Astrocyte (in vitro differentiated cells and primary cell): Measurements from ENCODE around the gene ATP5F1D. TPM values are rescaled to one million over a fixed set of nuclear protein-coding genes. Genes with fewer than 3 reads are reported as not detected.

Experiments
- DNase-seq: peaks from one replicate; pipeline ENCODE4 v3.0.0-alpha.2; 2010; ENCODE audit warnings: low read depth
- FAIRE-seq: peaks from 2 replicates; lab custom pipeline; 2011; peaks lifted over from hg19 to GRCh38; lab: Jason Lieb, UNC
- H2AFZ ChIP-seq: 2 replicates; pipeline ENCODE4 v1.6.0; 2012; ENCODE audit warnings: low read depth, low read length, inconsistent platforms
- H3K27ac ChIP-seq: 2 replicates; pipeline ENCODE4 v1.5.1; 2011; ENCODE audit warnings: low read depth, low read length, inconsistent platforms
- H3K27me3 ChIP-seq: 2 replicates; pipeline ENCODE4 v1.6.0; 2011; ENCODE audit warnings: low read length, inconsistent platforms; ENCODE audit not compliant: insufficient read depth
- H3K36me3 ChIP-seq: 2 replicates; pipeline ENCODE4 v1.5.1; 2011; ENCODE audit warnings: low read length, inconsistent platforms; ENCODE audit not compliant: insufficient read depth
- H3K4me1 ChIP-seq: 2 replicates; pipeline ENCODE4 v1.5.1; 2011; ENCODE audit warnings: low read length, inconsistent platforms; ENCODE audit not compliant: insufficient read depth
- H3K4me2 ChIP-seq: 2 replicates; pipeline ENCODE4 v1.6.0; 2012; ENCODE audit warnings: low read length, inconsistent platforms
- H3K4me3 ChIP-seq: 2 replicates; pipeline ENCODE4 v1.5.1; 2011; ENCODE audit warnings: low read depth, mild to moderate bottlenecking, low read length, inconsistent platforms; ENCODE audit not compliant: insufficient read depth
- H3K79me2 ChIP-seq: 2 replicates; pipeline ENCODE4 v1.6.0; 2012; ENCODE audit warnings: mild to moderate bottlenecking, low read length, inconsistent platforms; ENCODE audit not compliant: insufficient read depth
- H3K9ac ChIP-seq: 2 replicates; pipeline ENCODE4 v1.6.0; 2012; ENCODE audit warnings: mild to moderate bottlenecking, low read length, inconsistent platforms
- H3K9me3 ChIP-seq: 2 replicates; pipeline ENCODE4 v1.5.1; 2012; ENCODE audit warnings: low read depth, mild to moderate bottlenecking, low read length, inconsistent platforms; ENCODE audit not compliant: insufficient read depth
- H4K20me1 ChIP-seq: 2 replicates; pipeline ENCODE4 v1.6.0; 2012; ENCODE audit warnings: low read length, inconsistent platforms; ENCODE audit not compliant: insufficient read depth
- H3K27ac Mint-ChIP-seq: one replicate; pipeline ENCODE4 v1.8.0; 2021; ENCODE audit warnings: mild to moderate bottlenecking, mixed read lengths; ENCODE audit not compliant: unreplicated experiment
- H3K27me3 Mint-ChIP-seq: one replicate; pipeline ENCODE4 v1.8.0; 2021; ENCODE audit warnings: low read depth, mixed read lengths; ENCODE audit not compliant: unreplicated experiment
- H3K36me3 Mint-ChIP-seq: one replicate; pipeline ENCODE4 v1.8.0; 2021; ENCODE audit warnings: low read depth, mixed read lengths; ENCODE audit not compliant: unreplicated experiment
- H3K4me1 Mint-ChIP-seq: one replicate; pipeline ENCODE4 v1.8.0; 2021; ENCODE audit warnings: low read depth, mixed read lengths; ENCODE audit not compliant: unreplicated experiment
- H3K4me3 Mint-ChIP-seq: one replicate; pipeline ENCODE4 v1.8.0; 2021; ENCODE audit warnings: mild to moderate bottlenecking, moderate library complexity, mixed read lengths; ENCODE audit not compliant: unreplicated experiment
- H3K9me3 Mint-ChIP-seq: one replicate; pipeline ENCODE4 v1.8.0; 2021; ENCODE audit warnings: mild to moderate bottlenecking, mixed read lengths; ENCODE audit not compliant: unreplicated experiment
- CTCF ChIP-seq: IDR thresholded peaks from 2 replicates; pipeline ENCODE4 v1.5.1; 2011; ENCODE audit warnings: low read depth, mild to moderate bottlenecking, inconsistent platforms, low read length, moderate library complexity; ENCODE audit not compliant: insufficient read depth
- EZH2 ChIP-seq: IDR thresholded peaks from 2 replicates; pipeline ENCODE4 v1.6.1; 2012; ENCODE audit warnings: mild to moderate bottlenecking, low read length, inconsistent platforms; ENCODE audit not compliant: insufficient read depth
- total RNA-seq: library from RNA; stranded (reverse); gene quantifications from 2 replicates; pipeline ENCODE4 v1.2.1, GENCODE V29; 2021

The ATP5F1D gene
- total RNA-seq, 1 donor from 2014 or later: 154 TPM

GRCh38 chr19:1211494-1212234 is 29.9 kb upstream of the ATP5F1D start:
- Histone ChIP-seq H3K9me3 (no peaks in the 10 kb centered on the region), H3K4me3 (no peak overlapping the region), H3K79me2 (peaks cover 88% of the 10 kb centered on the region), H3K27me3 (no peaks in the 10 kb centered on the region), H3K27ac (no peak overlapping the region), H3K36me3 (no peaks in the 10 kb centered on the region), H3K4me2 (no peak overlapping the region), H3K4me1 (peaks cover 54% of the 10 kb centered on the region), H3K9ac (no peak overlapping the region), H2AFZ (no peak overlapping the region), H4K20me1 (peaks cover 70% of the 10 kb centered on the region)
- H3K27ac Mint-ChIP-seq: peak overlapping the region; percentile 62
- no peak for TF ChIP-seq EZH2
- TF ChIP-seq CTCF: no peak
- H3K4me1 Mint-ChIP-seq: peaks cover 31% of the 10 kb centered on the region
- peaks cover 6% of the 10 kb centered on the region for H3K36me3 Mint-ChIP-seq
- no peaks in the 10 kb centered on the region for H3K27me3 Mint-ChIP-seq
- FAIRE-seq (no peak), DNase-seq (peak; percentile 42)
- no peak overlapping the region for H3K4me3 Mint-ChIP-seq
- H3K9me3 Mint-ChIP-seq: no peaks in the 10 kb centered on the region

DNA sequence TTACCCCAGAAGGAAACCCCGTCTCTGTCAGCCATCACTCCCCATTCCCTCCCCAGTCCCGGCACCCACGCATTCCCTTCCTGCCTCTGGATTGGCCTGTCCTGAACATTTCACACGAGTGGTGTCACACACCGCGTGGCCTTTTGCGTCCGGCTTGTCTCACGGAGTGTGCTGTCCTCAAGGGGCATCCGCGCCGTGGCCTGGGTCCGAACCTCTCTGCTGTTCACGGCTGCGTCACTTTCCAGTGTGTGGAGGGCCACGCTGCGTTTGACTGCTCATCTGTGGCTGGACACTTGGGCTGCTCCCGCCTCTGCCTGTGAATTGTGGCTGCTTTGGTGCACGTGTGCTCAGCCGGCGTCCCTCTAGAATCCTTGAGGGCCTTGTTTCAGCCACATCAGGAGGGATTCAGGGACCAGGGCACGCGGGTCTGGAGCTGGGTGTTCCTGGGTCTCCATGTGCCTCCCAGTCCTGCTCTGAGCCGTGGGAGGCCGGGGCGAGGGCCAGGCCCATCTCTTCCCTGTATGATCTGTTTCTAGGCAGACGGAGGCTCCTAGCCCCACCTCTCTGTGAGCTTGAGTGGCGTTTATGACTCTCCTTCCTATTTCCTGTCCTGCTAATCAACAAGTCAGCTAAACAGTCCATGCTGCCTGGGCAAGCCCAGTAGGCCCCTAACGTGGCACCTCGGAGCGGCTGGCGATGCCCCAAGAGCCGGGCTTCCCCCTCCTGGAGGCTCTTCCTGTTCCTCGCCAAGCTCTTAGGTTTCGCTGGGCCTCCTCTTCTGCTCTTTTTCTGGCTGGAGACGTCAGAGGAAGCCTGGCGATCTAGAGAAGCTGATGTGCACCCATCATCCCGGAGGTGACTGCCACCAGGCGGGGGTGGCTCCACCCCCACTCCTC is 27.9 kb upstream of the ATP5F1D start:
- Mint-ChIP-seq H3K4me3 (peak overlapping the region; percentile 50), H3K27ac (peak overlapping the region; percentile 87), H3K36me3 (peaks cover 6% of the 10 kb centered on the region), H3K9me3 (no peaks in the 10 kb centered on the region), H3K27me3 (no peaks in the 10 kb centered on the region), H3K4me1 (peaks cover 31% of the 10 kb centered on the region)
- Histone ChIP-seq H2AFZ (peak overlapping the region; percentile 10), H4K20me1 (peaks cover 72% of the 10 kb centered on the region), H3K27me3 (no peaks in the 10 kb centered on the region), H3K9me3 (no peaks in the 10 kb centered on the region), H3K4me3 (no peak overlapping the region), H3K4me2 (peak overlapping the region; percentile 5), H3K36me3 (no peaks in the 10 kb centered on the region), H3K27ac (peak overlapping the region; percentile 43), H3K79me2 (peaks cover 89% of the 10 kb centered on the region), H3K4me1 (peaks cover 49% of the 10 kb centered on the region), H3K9ac (peak overlapping the region; percentile 69)
- peak; percentile 67 for DNase-seq
- TF ChIP-seq EZH2 (no peak), CTCF (no peak)
- FAIRE-seq: no peak
